Keratinocyte (primary cell): ENCODE results near the gene BRPF1.

Experiments
- CTCF ChIP-seq, 3 experiments: IDR thresholded peaks in 1 of 3; conservative IDR thresholded peaks in 1 of 3; optimal IDR thresholded peaks in 1 of 3; 2 replicates in 2 of 3; 3 replicates in 1 of 3; pipeline versions ENCODE3 to v1.5.1; 2011; ENCODE audit warnings: low read length in 3 of 3, mild to moderate bottlenecking in 3 of 3, moderate library complexity in 2 of 3, control low read depth in 1 of 3, inconsistent platforms in 1 of 3; ENCODE audit not compliant: insufficient read depth in 2 of 3; ENCODE audit errors: extremely low read depth in 1 of 3
- EZH2 ChIP-seq: IDR thresholded peaks from one replicate; pipeline ENCODE4 v1.6.1; 2012; ENCODE audit warnings: inconsistent platforms, mild to moderate bottlenecking, low read length, moderate library complexity

GRCh38 chr3:9780458-9780812 lies 48.9 kb downstream of the BRPF1 start:
- TF ChIP-seq CTCF (optimal IDR thresholded peaks at IDR 0.05 in 1 of 3, IDR thresholded peaks at IDR 0.05 in 1 of 3, conservative IDR thresholded peaks at IDR 0.05 in 1 of 3; ENCODE audit: extremely low read depth in 1 of 3, insufficient read depth in 2 of 3, low read length in 3 of 3) (no peak), EZH2 (no peak)
